H9 (cell line): Measurements from ENCODE around the gene SNX32. TPM values are rescaled to one million over a fixed set of nuclear protein-coding genes. Genes with fewer than 3 reads are reported as not detected.

ENCODE experiments used
- DNase-seq: peaks from one replicate; pipeline ENCODE4 v3.0.0-alpha.2; 2017
- H2AFZ ChIP-seq: one replicate; pipeline ENCODE4 v1.6.1; 2013; ENCODE audit warnings: mild to moderate bottlenecking, low read length, control low read depth, moderate library complexity
- H2AK5ac ChIP-seq: 2 replicates; pipeline ENCODE4 v1.6.1; 2013; ENCODE audit warnings: low read length, control low read depth, mixed read lengths; ENCODE audit not compliant: insufficient read length
- H2BK120ac ChIP-seq: one replicate; pipeline ENCODE4 v1.6.1; 2013; ENCODE audit warnings: low read depth, mild to moderate bottlenecking, low read length, control low read depth, inconsistent platforms; ENCODE audit not compliant: poor library complexity, severe bottlenecking
- H2BK12ac ChIP-seq: 2 replicates; pipeline ENCODE4 v1.6.1; 2013; ENCODE audit warnings: low read length, control low read depth, mixed read lengths, low read depth; ENCODE audit not compliant: insufficient read length
- H2BK15ac ChIP-seq: 2 replicates; pipeline ENCODE4 v1.6.1; 2013; ENCODE audit warnings: low read depth, low read length, control low read depth
- H2BK20ac ChIP-seq: one replicate; pipeline ENCODE4 v1.6.1; 2013; ENCODE audit warnings: low read depth, mild to moderate bottlenecking, low read length, control low read depth, inconsistent platforms; ENCODE audit not compliant: poor library complexity, severe bottlenecking
- H2BK5ac ChIP-seq: 2 replicates; pipeline ENCODE4 v1.6.1; 2013; ENCODE audit warnings: low read length, control low read depth, mixed read lengths; ENCODE audit not compliant: insufficient read length
- H3K14ac ChIP-seq: 2 replicates; pipeline ENCODE4 v1.6.1; 2013; ENCODE audit warnings: low read length, control low read depth; ENCODE audit not compliant: insufficient read depth
- H3K18ac ChIP-seq: 2 replicates; pipeline ENCODE4 v1.6.1; 2013; ENCODE audit warnings: low read depth, mild to moderate bottlenecking, mixed read lengths, low read length, control low read depth; ENCODE audit not compliant: insufficient read length
- H3K23ac ChIP-seq: 2 replicates; pipeline ENCODE4 v1.6.1; 2013; ENCODE audit warnings: low read length, control low read depth, mixed read lengths, low read depth; ENCODE audit not compliant: insufficient read length
- H3K23me2 ChIP-seq: 2 replicates; pipeline ENCODE4 v1.6.1; 2013; ENCODE audit warnings: low read depth, mild to moderate bottlenecking, mixed read lengths, low read length, control low read depth; ENCODE audit not compliant: insufficient read length, poor library complexity, severe bottlenecking
- H3K27ac ChIP-seq: 2 replicates; pipeline ENCODE4 v1.5.1; 2013; ENCODE audit warnings: low read length, control low read depth, mixed read lengths, low read depth; ENCODE audit not compliant: insufficient read length
- H3K27me3 ChIP-seq: 2 replicates; pipeline ENCODE4 v1.6.1; 2013; ENCODE audit warnings: low read length, control low read depth, inconsistent platforms; ENCODE audit not compliant: insufficient read depth
- H3K4ac ChIP-seq: 2 replicates; pipeline ENCODE4 v1.6.1; 2013; ENCODE audit warnings: low read depth, mild to moderate bottlenecking, control low read depth, inconsistent platforms, low read length, moderate library complexity
- H3K4me1 ChIP-seq: 2 replicates; pipeline ENCODE4 v1.6.1; 2013; ENCODE audit warnings: low read length, control low read depth, inconsistent platforms; ENCODE audit not compliant: insufficient read depth
- H3K4me2 ChIP-seq: 2 replicates; pipeline ENCODE4 v1.6.1; 2013; ENCODE audit warnings: low read length, control low read depth, mixed read lengths; ENCODE audit not compliant: insufficient read length, insufficient read depth
- H3K56ac ChIP-seq: 2 replicates; pipeline ENCODE4 v1.6.1; 2013; ENCODE audit warnings: low read depth, mild to moderate bottlenecking, mixed read lengths, low read length, control low read depth; ENCODE audit not compliant: insufficient read length
- H3K79me1 ChIP-seq: 2 replicates; pipeline ENCODE4 v1.6.1; 2013; ENCODE audit warnings: low read depth, mild to moderate bottlenecking, moderate library complexity, low read length, control low read depth, inconsistent platforms; ENCODE audit not compliant: insufficient read depth, poor library complexity, severe bottlenecking
- H3K79me2 ChIP-seq: 2 replicates; pipeline ENCODE4 v1.6.1; 2013; ENCODE audit warnings: low read length, control low read depth, inconsistent platforms; ENCODE audit not compliant: insufficient read depth
- H3K9ac ChIP-seq: 2 replicates; pipeline ENCODE4 v1.6.1; 2013; ENCODE audit warnings: low read length, control low read depth, mixed read lengths; ENCODE audit not compliant: insufficient read length; ENCODE audit errors: extremely low read depth
- H3K9me3 ChIP-seq: one replicate; pipeline ENCODE4 v1.6.1; 2013; ENCODE audit warnings: low read depth, low read length, inconsistent platforms; ENCODE audit not compliant: control insufficient read depth
- H3T11ph ChIP-seq: one replicate; pipeline ENCODE4 v1.6.1; 2013; ENCODE audit warnings: mild to moderate bottlenecking, low read length, control low read depth, inconsistent platforms
- H4K20me1 ChIP-seq: one replicate; pipeline ENCODE4 v1.6.1; 2013; ENCODE audit not compliant: control insufficient read depth, insufficient read length, insufficient read depth
- H4K5ac ChIP-seq: 2 replicates; pipeline ENCODE4 v1.6.1; 2013; ENCODE audit warnings: low read depth, mild to moderate bottlenecking, mixed read lengths, low read length, control low read depth; ENCODE audit not compliant: insufficient read length
- H4K8ac ChIP-seq: replicated peaks from 2 replicates; pipeline ENCODE4 v1.6.1; 2013; ENCODE audit warnings: low read length, control low read depth, mixed read lengths, low read depth; ENCODE audit not compliant: insufficient read length
- H4K91ac ChIP-seq: 2 replicates; pipeline ENCODE4 v1.6.1; 2013; ENCODE audit warnings: low read depth, mild to moderate bottlenecking, moderate library complexity, mixed read lengths, low read length, control low read depth; ENCODE audit not compliant: insufficient read length
- H3K27ac Mint-ChIP-seq, 3 experiments: 2 replicates in 2 of 3; 3 replicates in 1 of 3; pipeline ENCODE4 v1.8.0; 2020 to 2021; ENCODE audit warnings: mixed read lengths in 3 of 3, mild to moderate bottlenecking in 1 of 3, moderate library complexity in 1 of 3
- H3K27me3 Mint-ChIP-seq: 2 replicates; pipeline ENCODE4 v1.8.0; 2021; ENCODE audit warnings: low read depth, mild to moderate bottlenecking, moderate library complexity, mixed read lengths
- H3K36me3 Mint-ChIP-seq, 3 experiments: 2 replicates in 2 of 3; 3 replicates in 1 of 3; pipeline ENCODE4 v1.8.0; 2020 to 2021; ENCODE audit warnings: low read depth in 3 of 3, mixed read lengths in 3 of 3; ENCODE audit not compliant: insufficient read depth in 1 of 3
- H3K4me1 Mint-ChIP-seq, 2 experiments: 2 replicates each; pipeline ENCODE4 v1.8.0; 2020; ENCODE audit warnings: mixed read lengths in 2 of 2
- H3K4me3 Mint-ChIP-seq, 2 experiments: 2 replicates in 1 of 2; 3 replicates in 1 of 2; pipeline ENCODE4 v1.8.0; 2020 to 2021; ENCODE audit warnings: mild to moderate bottlenecking in 2 of 2, mixed read lengths in 2 of 2, moderate library complexity in 1 of 2
- H3K9me3 Mint-ChIP-seq, 2 experiments: 2 replicates in 1 of 2; 3 replicates in 1 of 2; pipeline ENCODE4 v1.8.0; 2020; ENCODE audit warnings: mild to moderate bottlenecking in 2 of 2, mixed read lengths in 2 of 2, moderate library complexity in 1 of 2
- CTCF ChIP-seq: fragments of 200-600 bp; sonication (generic); conservative IDR thresholded peaks from 3 replicates; pipeline ENCODE4 v1.8.0; 2021; ENCODE audit warnings: antibody characterized with exemption, mild to moderate bottlenecking
- WGBS: extraction: QIAGEN DNeasy Blood & Tissue Kit; methylation state at CpG from one replicate; pipeline ENCODE4 v1.1.7; 2013; ENCODE audit warnings: missing lambda C conversion rate, low lambda C conversion rate, mixed read lengths; ENCODE audit not compliant: insufficient read length; ENCODE audit errors: extremely low coverage; 5-methylcytosine and 5-hydroxymethylcytosine counted together
- total RNA-seq: library from RNA; stranded (reverse); gene quantifications from 2 replicates; pipeline ENCODE4 v1.2.1, GENCODE V29; 2021

SNX32 gene
- total RNA-seq, 1 experiment from 2014 or later, result 1.2 TPM

GRCh38 chr11:65826984-65827735, 6.6 kb upstream of the SNX32 start:
- no peaks in the 10 kb centered on the region for H3K9me3 ChIP-seq
- H4K5ac ChIP-seq, result no peak overlapping the region
- H3K9me3 Mint-ChIP-seq, result no peaks in the 10 kb centered on the region; a peak in 1 of 5 replicates
- no peak overlapping the region for H3K18ac ChIP-seq
- H3K23ac ChIP-seq, result no peak overlapping the region
- H3K27me3 Mint-ChIP-seq, result peaks cover 17% of the 10 kb centered on the region
- DNase-seq, result no peak
- H3K23me2 ChIP-seq, result no peaks in the 10 kb centered on the region
- no peaks in the 10 kb centered on the region for H3K79me1 ChIP-seq
- H3K4me1 ChIP-seq, result no peaks in the 10 kb centered on the region
- H3K36me3 Mint-ChIP-seq, result no peaks in the 10 kb centered on the region
- no peaks in the 10 kb centered on the region for H4K20me1 ChIP-seq
- H2BK15ac ChIP-seq, result no peak overlapping the region
- no peak overlapping the region for H3K14ac ChIP-seq
- no peak overlapping the region for H2AFZ ChIP-seq
- H3T11ph ChIP-seq, result no peak overlapping the region
- no peak overlapping the region for H2BK120ac ChIP-seq
- no peak overlapping the region for H4K8ac ChIP-seq
- no peak overlapping the region for H3K4ac ChIP-seq
- H2AK5ac ChIP-seq, result no peak overlapping the region
- H2BK5ac ChIP-seq, result no peak overlapping the region
- no CpG with 5 or more reads among the region's 8 CpGs for WGBS
- no peak overlapping the region for H4K91ac ChIP-seq
- no peaks in the 10 kb centered on the region for H3K79me2 ChIP-seq
- H3K56ac ChIP-seq, result no peak overlapping the region
- H3K27ac Mint-ChIP-seq, result no peak overlapping the region
- no peak for TF ChIP-seq CTCF
- H3K4me3 Mint-ChIP-seq, result no peak overlapping the region
- no peak overlapping the region for H2BK12ac ChIP-seq
- H3K4me2 ChIP-seq, result no peak overlapping the region
- no peak overlapping the region for H2BK20ac ChIP-seq
- no peak overlapping the region for H3K27ac ChIP-seq
- H3K4me1 Mint-ChIP-seq, result peaks cover 0 to 8% of the 10 kb centered on the region in 2 experiments; a peak in 1 of 4 replicates
- H3K9ac ChIP-seq, result no peak overlapping the region
- no peaks in the 10 kb centered on the region; the same call in none of the 2 replicates for H3K27me3 ChIP-seq
